Thoracic aorta (tissue), 2 donors: ENCODE data around the gene RPS16. TPM values are rescaled to one million over a fixed set of nuclear protein-coding genes. Genes with fewer than 3 reads are reported as not detected.
A peak's percentile ranks its signal among the peaks of the same experiment; 100 is the strongest.

ENCODE experiments used
- ATAC-seq: fragments of 150-250 bp; one replicate; pipeline ENCODE4 v1.8.0; 2017; ENCODE audit warnings: low read depth; ENCODE audit not compliant: insufficient number of reproducible peaks, low FRiP score
- DNase-seq: peaks from one replicate; pipeline ENCODE4 v3.0.0-alpha.2; 2020; ENCODE audit warnings: low spot score
- H3K27ac ChIP-seq, 2 donors: fragments of 200-600 bp; sonication (generic); 1 replicate in 1 of 2; 2 replicates in 1 of 2; pipeline ENCODE4 v1.5.1; 2016; ENCODE audit warnings: mild to moderate bottlenecking in 2 of 2, moderate library complexity in 2 of 2
- H3K27me3 ChIP-seq: fragments of 200-600 bp; sonication (generic); replicated peaks from 2 replicates; pipeline ENCODE4 v1.6.0; 2016; ENCODE audit warnings: mild to moderate bottlenecking; ENCODE audit not compliant: insufficient read depth
- H3K36me3 ChIP-seq: fragments of 200-600 bp; sonication (generic); one replicate; pipeline ENCODE4 v1.5.1; 2016
- H3K4me1 ChIP-seq, 2 donors: fragments of 200-600 bp; sonication (generic); 1 replicate in 1 of 2; 2 replicates in 1 of 2; pipeline versions ENCODE4 v1.5.1 to v1.6.0; 2016; ENCODE audit warnings: low read depth in 2 of 2, mild to moderate bottlenecking in 1 of 2; ENCODE audit not compliant: control insufficient read depth in 1 of 2
- H3K4me3 ChIP-seq: fragments of 200-600 bp; sonication (generic); 2 replicates; pipeline ENCODE4 v1.5.1; 2016; ENCODE audit warnings: mild to moderate bottlenecking
- H3K9me3 ChIP-seq: fragments of 200-600 bp; sonication (generic); 2 replicates; pipeline ENCODE4 v1.5.1; 2016
- total RNA-seq, 2 donors: library from RNA; depleted of rRNA; stranded (reverse); fragments of >200 nt; gene quantifications; one replicate each; pipeline versions ENCODE4 v1.1.0 to v1.2.3, GENCODE V29; 2016
- TF ChIP-seq, protein P1 (sequence below): fragments of 200-600 bp; sonication (generic); IDR thresholded peaks from one replicate; pipeline ENCODE4 v1.5.1; 2019; ENCODE audit warnings: antibody characterized with exemption

The RPS16 gene
- total RNA-seq, 2 donors from 2014 or later, result 716 to 775 TPM

DNA sequence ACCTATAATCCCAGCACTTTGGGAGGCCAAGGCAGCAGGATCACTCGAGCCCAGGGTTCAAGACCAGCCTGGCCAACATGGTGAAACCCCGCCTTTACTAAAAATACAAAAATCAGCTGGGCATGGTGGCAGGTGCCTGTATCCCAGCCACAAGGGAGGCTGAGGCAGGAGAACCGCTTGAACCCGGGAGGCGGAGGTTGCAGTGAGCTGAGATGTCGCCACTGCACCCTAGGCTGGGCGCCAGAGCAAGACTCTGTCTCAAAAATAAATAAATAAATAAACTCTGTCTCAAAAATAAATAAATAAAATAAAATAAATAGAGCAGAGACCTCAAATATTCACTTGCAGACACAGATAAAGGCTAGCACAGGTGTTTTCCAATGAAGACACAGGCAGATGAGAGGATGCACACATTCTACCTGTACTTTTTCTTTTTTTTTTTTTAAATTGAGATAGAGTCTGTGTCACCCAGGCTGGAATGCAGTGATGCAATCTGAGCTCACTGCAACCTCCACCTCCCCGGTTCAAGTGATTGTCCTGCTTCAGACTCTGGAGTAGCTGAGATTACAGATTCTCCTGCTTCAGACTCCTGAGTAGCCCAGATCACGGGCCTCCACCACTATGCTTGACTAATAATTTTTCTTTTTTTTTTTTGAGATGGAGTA, 2.7 kb upstream of the RPS16 start:
- Histone ChIP-seq H3K4me1 (peaks cover 19 to 38% of the 10 kb centered on the region in 2 donors), H3K4me3 (no peak overlapping the region), H3K9me3 (no peaks in the 10 kb centered on the region), H3K36me3 (peaks cover 11% of the 10 kb centered on the region), H3K27ac (no peak overlapping the region), H3K27me3 (no peaks in the 10 kb centered on the region)
- no peak for DNase-seq
- TF ChIP-seq, protein P1, sequence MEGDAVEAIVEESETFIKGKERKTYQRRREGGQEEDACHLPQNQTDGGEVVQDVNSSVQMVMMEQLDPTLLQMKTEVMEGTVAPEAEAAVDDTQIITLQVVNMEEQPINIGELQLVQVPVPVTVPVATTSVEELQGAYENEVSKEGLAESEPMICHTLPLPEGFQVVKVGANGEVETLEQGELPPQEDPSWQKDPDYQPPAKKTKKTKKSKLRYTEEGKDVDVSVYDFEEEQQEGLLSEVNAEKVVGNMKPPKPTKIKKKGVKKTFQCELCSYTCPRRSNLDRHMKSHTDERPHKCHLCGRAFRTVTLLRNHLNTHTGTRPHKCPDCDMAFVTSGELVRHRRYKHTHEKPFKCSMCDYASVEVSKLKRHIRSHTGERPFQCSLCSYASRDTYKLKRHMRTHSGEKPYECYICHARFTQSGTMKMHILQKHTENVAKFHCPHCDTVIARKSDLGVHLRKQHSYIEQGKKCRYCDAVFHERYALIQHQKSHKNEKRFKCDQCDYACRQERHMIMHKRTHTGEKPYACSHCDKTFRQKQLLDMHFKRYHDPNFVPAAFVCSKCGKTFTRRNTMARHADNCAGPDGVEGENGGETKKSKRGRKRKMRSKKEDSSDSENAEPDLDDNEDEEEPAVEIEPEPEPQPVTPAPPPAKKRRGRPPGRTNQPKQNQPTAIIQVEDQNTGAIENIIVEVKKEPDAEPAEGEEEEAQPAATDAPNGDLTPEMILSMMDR, result no peak
- no peak for ATAC-seq

DNA sequence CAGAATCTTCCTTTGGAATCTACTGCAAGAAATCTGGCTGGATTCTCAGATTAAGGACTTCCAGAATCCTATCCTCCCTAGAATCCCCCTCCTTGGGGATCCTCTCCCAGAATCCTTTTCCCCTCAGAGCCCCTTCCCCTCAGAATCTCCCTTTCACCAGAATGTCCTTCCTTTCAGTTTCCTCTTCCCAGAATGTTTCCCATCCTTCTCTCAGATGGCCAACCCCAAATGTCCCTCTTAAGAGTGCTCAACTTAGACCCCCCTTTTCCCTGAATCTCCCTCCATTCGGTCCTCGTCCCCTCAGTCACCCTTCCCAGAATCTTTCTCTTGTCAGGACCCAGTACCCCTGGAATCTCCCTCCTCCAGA, 584 bp upstream of the RPS16 start:
- no peak for ATAC-seq
- Histone ChIP-seq H3K4me3 (peak overlapping the region; percentile 90), H3K27me3 (no peaks in the 10 kb centered on the region), H3K27ac (peak overlapping the region; percentile 82 to 94), H3K9me3 (no peaks in the 10 kb centered on the region), H3K4me1 (peaks cover 19 to 39% of the 10 kb centered on the region in 2 donors), H3K36me3 (peaks cover 24% of the 10 kb centered on the region)
- TF ChIP-seq, protein P1, result no peak
- DNase-seq, result no peak

DNA sequence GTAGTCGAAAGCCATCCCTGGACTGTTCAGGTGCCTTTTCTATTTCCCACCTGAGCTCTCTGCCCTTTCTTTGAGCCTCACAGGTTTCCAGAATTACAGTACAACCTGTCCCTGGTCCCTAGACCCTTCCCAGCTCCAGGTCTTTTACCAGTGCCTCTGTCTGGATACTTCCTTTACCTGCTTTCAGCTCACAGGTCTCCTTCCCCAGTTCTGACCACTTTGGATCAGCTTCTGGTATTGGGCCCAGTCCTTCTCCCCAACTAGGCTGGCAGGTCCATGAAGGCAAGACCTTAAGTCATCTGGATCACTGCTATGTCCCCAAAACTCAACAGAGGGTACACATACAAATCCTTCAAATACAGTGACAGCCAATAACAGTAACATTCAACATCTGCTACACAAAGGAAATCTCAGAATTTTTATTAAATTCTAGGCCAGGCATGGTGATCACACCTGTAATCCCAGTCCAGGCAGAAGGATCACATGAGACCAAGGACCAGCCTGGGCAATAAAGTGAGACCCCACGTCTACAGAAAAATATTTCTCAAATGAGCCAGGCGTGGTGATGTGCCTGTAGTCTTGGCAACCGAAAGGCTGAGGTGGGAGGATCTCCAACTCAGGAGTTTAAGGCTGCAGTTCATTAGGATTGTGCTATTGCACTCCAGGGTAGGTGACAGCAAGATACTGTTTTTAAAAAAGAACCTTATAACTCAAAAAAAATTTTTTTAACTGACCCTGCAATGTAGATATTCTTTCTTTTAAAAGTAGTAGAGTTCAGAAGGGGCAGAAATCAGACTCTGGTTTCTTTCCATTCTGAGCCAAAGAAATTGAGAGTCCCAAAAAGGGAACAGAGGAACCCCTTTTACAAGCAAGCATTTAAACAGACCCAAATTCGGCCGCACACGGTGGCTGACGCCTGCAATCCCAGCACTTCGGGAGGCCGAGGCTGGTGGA, 1.3 kb downstream of the RPS16 start:
- Histone ChIP-seq H3K4me1 (peaks cover 21 to 37% of the 10 kb centered on the region in 2 donors), H3K4me3 (peak overlapping the region; percentile 90), H3K36me3 (peaks cover 24% of the 10 kb centered on the region), H3K9me3 (no peaks in the 10 kb centered on the region), H3K27me3 (no peaks in the 10 kb centered on the region), H3K27ac (peak overlapping the region; percentile 74 to 85)
- no peak for DNase-seq
- no peak for ATAC-seq
- TF ChIP-seq, protein P1, result no peak

DNA sequence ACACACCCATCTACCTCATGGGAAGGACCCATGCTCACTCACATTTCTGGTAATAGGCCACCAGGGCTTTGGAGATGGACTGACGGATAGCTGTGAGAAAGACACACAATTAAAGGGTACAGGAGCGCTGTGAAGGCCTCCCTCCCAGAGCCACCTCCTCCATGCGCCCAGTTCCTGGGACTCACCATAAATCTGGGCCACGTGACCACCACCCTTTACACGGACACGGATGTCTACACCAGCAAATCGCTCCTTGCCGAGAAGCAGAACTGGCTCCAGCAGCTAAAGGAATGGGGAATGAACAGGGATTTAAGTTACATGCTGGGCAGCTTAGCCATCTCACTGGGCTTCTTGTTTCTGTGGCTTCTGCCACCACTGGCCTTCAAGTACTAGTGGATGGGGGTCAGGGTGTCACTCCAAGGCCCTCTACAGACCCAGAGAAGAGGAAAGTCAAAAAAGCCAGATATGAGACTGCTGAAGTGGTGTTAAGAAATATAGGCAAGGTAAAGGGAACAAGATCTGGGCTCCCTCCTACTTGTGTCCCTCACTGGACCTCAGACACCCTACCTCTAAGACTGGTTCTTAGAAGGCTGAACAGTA, 2.2 kb downstream of the RPS16 start:
- Histone ChIP-seq H3K27me3 (no peaks in the 10 kb centered on the region), H3K27ac (no peak overlapping the region), H3K36me3 (peaks cover 24% of the 10 kb centered on the region), H3K4me1 (peaks cover 29 to 45% of the 10 kb centered on the region in 2 donors), H3K4me3 (no peak overlapping the region), H3K9me3 (no peaks in the 10 kb centered on the region)
- no peak for ATAC-seq
- TF ChIP-seq, protein P1, result no peak
- no peak for DNase-seq

DNA sequence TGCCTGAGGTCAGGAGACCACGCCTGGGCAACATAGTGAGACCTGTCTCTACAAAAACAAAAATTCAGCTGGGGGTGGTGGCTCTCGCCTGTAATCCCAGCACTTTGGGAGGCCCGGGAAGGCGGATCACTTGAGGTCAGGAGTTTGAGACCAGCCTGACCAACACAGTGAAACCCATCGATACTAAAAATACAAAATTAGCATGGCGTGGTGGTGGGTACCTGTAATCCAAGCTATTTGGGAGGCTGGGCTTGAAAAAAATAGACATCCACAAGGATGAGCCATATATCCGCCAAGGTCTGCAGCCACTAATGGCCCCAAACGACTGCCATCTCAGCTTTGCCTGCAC, 3.1 kb downstream of the RPS16 start:
- Histone ChIP-seq H3K9me3 (no peaks in the 10 kb centered on the region), H3K27me3 (no peaks in the 10 kb centered on the region), H3K27ac (no peak overlapping the region), H3K4me1 (peaks cover 30 to 55% of the 10 kb centered on the region in 2 donors), H3K36me3 (peaks cover 24% of the 10 kb centered on the region), H3K4me3 (no peak overlapping the region)
- ATAC-seq (no peak), DNase-seq (no peak)
- TF ChIP-seq, protein P1, result no peak
